NK-92 treated with Interleukin-12 subunit alpha and Interleukin-12 subunit beta, amount 100 ng/mL, for 24 hours (cell line): ENCODE data around the gene AMER2.

Experiments used
- DNase-seq: peaks from one replicate; lab custom pipeline; 2025; lab: John Stamatoyannopoulos, UW

Gene AMER2

GRCh38 chr13:25149711-25150110 lies 22.4 kb downstream of the AMER2 start:
- no peak for DNase-seq

DNA sequence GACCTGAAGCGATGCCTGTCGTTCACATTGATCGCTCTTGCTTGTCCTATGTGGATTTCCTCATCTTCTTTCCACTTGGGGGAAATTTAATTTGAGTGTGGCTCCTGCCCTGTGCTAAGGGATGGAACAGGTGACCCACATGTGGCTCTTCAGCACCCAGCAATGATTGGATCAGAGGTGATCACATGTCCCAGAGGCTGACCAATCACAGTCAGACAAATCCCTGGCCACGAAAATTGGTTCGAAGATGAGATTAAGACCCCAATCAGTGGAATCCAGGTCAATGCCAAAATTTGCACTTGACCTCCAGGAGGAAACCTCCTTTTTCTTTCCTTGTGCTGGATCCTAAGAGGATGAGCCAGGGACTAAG lies 23.7 kb downstream of the AMER2 start:
- no peak for DNase-seq

DNA sequence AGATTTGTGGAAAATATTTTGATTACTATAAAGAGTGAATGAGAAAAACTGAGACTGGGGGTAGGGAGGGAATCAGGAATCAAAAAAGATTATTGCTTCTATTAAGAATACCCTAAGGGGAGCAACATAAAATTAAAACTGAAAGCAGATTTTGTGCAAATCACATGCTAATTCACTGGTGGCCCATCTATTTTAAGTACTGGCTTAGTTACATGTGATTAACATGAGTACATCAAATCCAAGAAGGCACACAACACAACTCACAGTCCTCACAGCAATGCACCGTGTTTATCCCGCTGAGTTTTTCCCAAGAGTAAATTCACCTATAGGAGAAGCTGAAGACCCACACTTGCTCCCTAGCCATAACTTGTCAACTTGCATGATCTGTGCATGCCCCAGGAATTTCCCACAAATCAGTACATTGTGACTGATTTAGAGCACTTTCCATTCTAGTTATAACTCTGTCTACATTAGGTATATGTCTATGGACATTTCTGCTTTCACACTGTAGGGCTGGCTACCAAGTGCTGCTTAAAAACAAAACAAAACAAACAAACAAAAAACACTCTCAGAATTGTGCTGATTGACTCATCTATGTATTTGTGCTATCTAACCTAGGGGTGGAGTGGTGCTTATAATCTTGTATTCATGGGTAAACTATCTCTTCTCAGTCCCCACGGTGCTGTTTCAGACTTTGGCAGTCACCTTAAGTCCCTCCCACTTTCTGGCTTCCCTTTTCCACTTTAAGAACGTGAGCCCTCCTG lies 24.3 kb downstream of the AMER2 start:
- DNase-seq = no peak

DNA sequence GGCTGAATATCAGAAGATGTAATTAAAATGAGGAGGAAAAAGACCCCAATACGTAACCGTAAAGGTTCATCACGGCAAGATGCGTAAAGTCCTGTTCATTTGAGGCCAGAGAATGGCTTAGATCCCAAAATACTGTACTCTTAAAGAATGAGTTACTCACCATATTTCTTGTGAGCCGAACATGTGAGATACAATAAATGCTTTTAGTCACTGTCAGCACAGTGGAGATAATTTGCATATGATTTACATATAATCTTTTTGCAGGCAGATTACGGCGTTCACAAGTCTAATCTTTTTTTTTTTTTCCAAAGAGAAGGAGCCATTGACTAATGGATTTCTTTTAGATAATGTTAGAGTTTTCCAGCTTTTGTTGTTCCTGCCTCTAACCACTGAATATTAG lies 28.4 kb downstream of the AMER2 start:
- no peak for DNase-seq

DNA sequence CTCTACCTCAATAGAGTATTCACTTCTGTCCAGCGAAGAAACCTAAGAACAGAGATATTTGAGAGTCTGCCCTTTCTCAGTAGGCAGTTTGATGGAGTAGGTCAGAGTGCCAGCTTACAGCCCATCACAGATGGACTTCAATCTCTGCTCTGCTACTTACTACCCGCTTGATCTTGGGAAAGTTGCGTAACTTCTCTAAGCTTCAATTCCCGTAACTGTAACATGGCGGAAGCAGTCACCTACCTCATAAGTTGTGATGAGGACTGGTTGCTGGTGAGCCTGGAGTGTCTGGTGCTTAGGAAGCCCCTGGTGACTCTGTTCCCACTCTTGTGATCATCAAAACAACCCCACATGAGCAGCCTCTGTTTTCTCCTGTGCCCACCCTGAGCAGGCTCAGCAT lies 31.0 kb downstream of the AMER2 start:
- DNase-seq = no peak

DNA sequence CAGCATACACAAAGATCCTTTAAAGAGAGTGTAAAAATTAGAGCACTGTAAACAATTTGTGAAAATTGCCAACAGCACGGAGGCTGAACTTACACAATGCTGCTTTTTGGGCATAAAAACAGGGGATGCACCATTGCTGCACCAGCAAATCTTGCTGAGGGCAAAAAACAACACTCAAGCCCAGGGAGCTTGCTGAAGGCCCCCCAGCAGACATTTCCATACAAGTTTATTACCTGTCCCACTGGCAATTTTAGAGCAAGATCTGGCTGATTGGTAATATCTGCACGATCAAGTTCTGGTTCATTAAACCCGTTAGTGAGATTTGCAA lies 34.3 kb downstream of the AMER2 start:
- no peak for DNase-seq

DNA sequence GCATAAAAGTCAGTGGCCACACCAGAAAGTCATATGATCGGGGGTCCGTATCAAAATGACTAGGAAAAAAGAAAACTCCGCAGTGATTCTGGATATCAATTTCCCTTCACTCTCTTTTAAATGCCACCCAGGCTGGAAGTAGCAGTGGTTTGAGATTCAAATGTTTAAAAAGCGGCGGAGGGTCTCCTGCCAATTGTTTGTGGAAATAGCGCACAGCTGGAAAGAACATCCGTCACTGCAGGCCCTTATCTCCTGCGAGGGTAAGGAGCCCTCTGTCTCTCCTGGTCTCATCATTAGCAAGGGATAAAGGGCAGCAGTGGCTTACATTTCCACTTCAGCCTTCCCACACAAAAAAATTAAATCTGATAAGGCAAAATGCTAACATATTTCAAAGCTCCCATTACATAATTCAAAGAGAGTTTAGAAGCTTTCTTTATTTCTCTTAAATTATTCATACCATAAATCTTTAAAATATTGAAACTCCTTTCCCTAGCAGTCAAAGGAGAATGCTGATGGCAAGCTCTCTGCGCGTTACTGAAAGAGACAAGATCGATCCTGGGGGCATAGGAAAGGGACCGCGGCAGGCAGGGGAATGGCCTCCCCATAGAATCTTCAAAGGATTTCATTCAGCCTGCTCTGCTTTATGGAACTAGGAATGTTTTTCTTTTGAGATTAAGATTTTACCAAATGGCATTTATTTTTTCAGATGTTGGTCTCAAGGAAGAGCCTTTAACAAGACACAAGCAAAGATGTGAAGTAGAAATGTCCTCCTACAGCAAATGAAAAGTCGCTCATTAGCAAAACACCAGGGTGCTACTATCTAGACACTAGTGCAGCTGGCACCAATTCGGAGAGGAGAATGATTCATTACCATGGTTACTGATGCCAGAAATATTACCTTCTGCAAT lies 35.0 kb downstream of the AMER2 start:
- DNase-seq = no peak

DNA sequence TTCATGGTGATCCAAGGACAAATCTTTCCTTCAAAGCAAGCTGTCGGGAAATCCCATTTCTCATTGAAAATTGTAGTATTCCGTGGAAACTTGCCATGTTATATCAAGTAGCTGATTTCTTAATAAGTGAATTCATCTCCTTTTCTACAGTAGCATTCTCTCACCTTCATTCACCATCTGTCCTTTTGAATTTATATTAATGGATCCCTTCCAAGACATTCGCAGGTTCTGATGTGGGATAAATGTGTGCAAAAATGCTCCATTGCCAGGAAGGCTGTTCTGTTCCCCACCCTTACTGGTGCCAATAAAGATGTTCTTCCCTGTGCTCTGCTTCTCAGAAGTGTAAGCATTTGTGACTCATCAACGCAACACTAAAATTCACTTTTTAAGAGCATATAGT lies 36.2 kb downstream of the AMER2 start:
- DNase-seq = no peak

GRCh38 chr13:25132751-25133390 lies 39.2 kb downstream of the AMER2 start:
- DNase-seq = no peak

- no peak for DNase-seq
Observed at GRCh38 chr13:25131881-25132420, 40.1 kb downstream of the AMER2 start.

GRCh38 chr13:25130944-25131343 lies 41.1 kb downstream of the AMER2 start:
- no peak for DNase-seq

GRCh38 chr13:25118378-25118905 lies 53.6 kb downstream of the AMER2 start:
- no peak for DNase-seq

- DNase-seq = no peak
Observed at GRCh38 chr13:25117312-25117711, 54.8 kb downstream of the AMER2 start.

GRCh38 chr13:25116044-25116443 lies 56.0 kb downstream of the AMER2 start:
- DNase-seq = no peak

DNA sequence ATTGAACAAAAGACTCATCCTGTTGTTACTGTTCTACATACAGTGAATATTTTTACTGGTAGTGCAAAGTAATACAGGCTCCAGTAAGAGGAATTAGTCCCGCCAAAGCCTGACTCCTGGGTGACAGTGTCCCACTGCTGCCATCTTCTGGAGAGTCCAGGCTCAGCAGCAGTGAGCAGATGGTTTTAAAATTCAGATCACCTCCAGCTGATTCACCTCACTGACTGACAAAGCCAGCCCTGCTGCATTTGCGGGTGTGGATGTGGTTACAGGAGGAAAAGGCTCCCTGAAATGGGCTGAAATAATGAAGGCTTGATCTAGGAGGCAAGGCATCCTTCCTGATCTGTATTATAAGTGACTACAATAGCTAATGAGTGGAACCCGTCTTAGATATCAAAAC lies 57.9 kb downstream of the AMER2 start:
- DNase-seq = peak; percentile 39

GRCh38 chr13:25112695-25113255 lies 59.3 kb downstream of the AMER2 start:
- DNase-seq = no peak
